GM18909 (cell line): ENCODE results near the gene HSBP1L1.

Source experiments
- ATAC-seq: cut with Tn5 transposase; IDR thresholded peaks from one replicate; pipeline ENCODE4 v1.9.1; 2021; ENCODE audit warnings: mild to moderate bottlenecking; ENCODE audit not compliant: unreplicated experiment, poor library complexity

Gene HSBP1L1

GRCh38 chr18:79944126-79944731 lies 20.2 kb upstream of the HSBP1L1 start:
- peak; percentile 62 for ATAC-seq

GRCh38 chr18:79944746-79945117 lies 19.7 kb upstream of the HSBP1L1 start:
- no peak for ATAC-seq

GRCh38 chr18:79945118-79946042 lies 19.1 kb upstream of the HSBP1L1 start:
- ATAC-seq: no peak

- no peak for ATAC-seq
Measured at GRCh38 chr18:79947054-79947755, 17.2 kb upstream of the HSBP1L1 start.

GRCh38 chr18:79947881-79948610 lies 16.4 kb upstream of the HSBP1L1 start:
- ATAC-seq: no peak

DNA sequence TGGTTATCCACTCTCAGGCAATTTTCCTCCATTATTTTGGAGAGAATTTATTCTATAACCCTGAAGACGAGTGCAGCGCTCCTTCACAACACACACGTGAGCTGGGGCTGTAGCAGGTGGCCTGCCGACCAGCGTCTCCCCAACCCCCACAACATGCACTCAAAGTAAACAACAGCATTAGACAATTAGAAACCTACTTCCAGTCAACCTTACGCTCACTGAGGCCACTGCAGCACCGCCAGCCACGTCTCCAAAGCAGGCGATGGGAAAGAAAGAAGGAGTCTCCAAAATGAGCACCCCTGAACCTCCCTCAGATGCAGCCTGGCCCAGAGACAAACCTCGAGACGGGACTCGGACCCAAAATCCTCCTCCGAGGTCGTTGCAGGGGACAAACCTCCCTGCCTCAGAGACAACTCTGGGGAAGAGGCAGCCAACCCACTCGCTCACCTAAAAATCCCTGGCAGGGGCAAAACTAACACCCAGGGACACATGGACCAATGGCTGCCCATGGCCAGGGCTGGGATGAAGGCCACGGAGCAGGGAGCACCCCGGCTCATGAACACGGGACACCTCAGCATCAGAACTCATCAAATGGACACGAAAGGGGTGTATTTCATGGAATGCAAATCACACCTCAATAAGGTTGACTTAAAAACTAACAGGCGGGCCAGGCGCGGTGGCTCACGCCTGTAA lies 15.6 kb upstream of the HSBP1L1 start:
- no peak for ATAC-seq

DNA sequence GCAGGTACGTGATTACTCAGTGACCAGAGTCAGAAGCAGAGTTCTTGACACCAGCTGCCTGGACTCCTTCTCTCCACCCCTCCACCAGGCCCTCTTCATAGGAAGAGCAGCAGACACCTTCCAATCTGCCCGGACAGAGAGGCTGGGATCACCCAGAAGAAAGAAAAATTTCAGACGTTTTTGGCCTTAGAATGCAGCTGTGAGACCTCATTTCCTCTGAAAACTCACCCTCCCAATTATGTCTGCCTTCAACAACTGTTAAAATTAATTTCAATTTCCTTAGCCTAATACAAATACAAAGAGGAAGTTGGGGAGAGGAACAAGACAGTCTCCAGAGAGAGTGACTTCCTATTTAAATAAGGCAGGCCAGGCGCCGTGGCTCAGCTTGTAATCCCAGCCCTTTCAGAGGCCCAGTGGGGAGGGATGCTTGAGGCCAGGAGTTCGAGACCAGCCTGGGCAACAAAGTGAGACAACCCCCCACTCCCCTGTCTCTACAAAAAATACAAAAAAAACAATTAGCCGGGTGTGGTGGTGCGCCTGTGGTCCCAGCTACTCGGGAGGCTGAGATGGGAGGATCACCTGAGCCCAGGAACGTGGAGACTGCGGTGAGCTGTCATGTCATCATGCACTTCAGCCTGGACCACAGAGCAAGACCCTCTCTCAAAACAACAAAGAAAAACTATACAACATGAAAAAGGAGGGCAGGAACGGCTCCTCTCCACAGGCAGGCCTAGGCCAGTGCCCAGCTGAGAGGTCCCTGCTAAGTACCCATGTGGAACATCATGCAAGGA lies 14.6 kb upstream of the HSBP1L1 start:
- no peak for ATAC-seq

GRCh38 chr18:79950515-79951341 lies 13.7 kb upstream of the HSBP1L1 start:
- peak; percentile 23 for ATAC-seq

DNA sequence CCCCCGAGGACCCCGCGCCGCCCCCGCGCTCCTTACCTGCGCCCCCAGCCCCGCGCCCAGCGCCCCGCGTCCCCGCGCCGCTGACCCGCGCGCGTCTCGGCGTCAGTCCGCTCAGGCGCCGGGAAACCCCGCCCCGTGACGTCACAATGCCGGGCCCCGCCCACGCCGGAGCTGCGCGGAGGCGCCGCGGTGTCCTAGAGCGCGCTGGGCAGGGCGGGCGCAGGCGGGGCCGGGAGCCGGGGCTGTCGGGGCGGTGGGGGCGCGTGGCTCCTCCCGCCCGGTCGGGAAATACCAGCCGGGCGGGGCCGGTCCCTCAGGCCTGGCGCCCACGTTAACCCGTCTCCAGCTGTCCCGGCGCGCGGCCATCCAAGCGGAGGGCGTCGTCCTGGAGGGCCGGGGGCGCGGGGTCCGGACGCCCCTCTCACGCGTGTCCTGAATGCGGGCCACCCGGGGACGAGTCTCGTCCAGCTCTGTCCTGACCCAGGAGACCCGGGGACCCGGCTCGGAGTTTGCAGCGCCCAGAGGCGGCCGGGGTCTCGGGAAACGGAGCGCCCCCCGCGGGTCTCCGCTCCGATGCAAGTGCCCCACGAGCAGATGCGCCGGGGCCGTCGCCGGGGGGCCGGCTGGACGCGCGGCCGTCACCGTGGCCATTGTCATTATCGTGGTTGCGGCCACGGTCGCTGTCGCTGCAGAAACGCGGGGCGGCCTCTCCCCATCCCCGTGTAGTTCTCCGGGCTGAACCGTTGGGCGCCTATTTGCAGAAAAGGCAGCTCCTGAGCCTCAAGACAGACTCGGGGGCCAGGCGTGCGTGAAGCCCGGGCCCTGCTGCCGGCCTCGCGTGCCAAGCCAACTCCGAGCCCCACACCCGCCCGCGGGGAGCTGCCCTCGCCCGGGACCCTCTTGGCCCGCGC lies 12.6 kb upstream of the HSBP1L1 start, which contains the start of gene SLC66A2:
TSS of gene SLC66A2 (minus strand) at position 109 of the 911 bp plus-strand sequence. CDS start 727 bp downstream, outside the sequence.
- peak; percentile 85 for ATAC-seq

DNA sequence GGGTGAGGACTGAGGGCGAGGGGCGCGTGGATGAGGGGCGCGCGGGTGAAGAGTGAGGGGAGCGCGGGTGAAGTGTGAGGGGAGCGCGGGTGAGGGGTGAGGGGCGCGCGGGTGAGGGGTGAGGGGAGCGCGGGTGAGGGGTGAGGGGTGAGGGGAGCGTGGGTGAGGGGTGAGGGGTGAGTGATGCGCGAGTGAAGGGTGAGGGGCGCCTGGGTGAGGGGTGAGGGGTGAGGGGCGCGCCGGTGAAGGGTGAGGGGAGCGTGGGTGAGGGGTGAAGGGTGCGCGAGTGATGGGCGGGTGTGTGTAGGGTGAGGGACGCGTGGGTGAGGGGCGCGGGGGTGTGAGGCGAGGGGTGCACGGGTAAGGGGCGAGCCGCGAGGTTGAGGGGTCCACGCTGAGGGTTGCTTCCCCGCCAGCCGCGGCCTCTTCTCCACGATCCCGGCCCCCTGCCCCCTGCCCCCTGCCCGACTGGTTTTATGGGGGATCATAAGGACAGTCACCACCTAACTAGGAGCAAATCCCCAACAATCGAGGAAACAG lies 11.9 kb upstream of the HSBP1L1 start:
- no peak for ATAC-seq

- no peak for ATAC-seq
Measured at GRCh38 chr18:79952996-79953559, 11.4 kb upstream of the HSBP1L1 start.

DNA sequence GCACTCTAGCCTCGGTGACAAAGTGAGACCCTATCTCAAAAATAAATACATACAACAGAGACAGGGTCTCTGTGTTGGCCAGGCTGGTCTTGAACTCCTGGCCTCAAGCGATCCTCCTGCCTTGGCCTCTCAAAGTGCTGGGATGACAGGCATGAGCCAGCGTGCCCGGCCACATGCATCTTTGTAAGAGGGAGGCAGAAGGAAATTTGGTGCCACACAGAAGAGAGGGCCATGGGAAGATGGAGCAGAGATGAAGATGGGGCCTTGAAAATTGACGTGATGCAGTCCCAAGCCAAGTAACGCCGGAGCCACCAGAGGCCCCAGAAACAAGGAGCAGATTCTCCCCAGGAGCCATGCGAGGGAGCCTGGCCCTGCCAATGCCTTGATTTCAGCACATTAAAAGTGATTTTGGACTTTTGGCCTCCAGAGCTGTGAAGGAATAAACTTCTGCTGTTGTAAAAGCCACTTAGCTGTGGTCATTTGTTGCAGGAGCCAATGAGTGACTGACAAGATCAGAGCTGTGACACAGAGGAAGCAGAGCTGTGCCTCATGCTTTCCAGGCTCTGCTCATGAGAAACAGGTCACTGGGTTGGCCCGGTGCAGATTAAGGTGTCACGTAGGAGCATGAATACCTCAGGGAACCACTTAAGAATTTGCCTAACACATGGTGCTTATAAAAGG lies 10.3 kb upstream of the HSBP1L1 start:
- ATAC-seq: no peak

DNA sequence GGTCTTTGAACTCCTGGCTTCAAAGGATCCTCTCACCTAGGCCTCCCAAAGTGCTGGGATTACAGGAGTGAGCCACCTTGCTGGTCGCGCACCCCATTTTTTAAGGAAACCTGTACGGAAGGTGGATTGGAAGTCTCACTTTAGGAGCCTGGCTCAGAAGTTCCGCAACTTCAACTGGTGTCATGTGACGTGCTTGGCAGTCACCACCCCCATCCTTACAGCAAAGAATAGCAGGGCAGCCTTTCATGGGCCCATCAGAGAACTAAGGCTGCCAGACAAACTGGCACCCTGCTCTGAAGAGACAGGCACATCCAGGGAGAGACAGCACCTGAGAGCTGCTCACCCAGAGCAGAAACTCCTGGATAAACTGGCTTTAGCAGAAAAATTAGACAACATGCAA lies 9.7 kb upstream of the HSBP1L1 start:
- ATAC-seq: no peak

DNA sequence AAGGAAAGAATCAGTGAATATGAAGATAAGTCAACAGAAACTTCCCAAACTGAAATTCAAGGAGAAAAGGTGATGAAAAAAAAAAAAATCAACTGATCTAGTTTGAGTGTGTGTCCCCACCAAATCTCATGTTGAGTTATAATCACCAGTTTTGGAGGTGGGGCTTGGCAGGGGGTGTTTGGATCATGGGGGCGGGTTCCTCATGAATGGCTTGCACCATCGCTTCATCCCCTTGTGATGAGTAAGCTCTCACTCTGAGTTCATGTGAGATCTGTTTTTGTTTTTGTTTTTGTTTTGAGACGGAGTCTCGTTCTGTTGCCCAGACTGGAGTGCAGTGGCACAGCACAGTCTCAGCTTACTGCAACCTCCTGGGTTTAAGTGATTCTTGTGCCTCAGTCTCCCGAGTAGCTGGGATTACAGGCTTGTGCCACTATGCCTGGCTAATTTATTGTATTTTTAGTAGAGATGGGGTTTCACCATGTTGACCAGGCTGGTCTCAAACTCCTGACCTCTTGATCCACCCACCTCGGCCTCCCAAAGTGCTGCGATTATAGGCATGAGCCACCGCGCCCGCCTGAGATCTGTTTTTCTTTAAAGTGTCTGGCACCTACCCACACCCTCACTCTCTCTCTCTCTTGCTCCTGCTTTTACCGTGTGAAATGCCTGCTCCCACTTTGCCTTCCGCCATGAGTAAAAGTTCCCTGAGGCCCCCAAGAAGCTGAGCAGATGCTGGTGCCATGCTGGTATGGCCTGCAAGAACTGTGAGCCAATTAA lies 9.0 kb upstream of the HSBP1L1 start:
- no peak for ATAC-seq

- ATAC-seq: no peak
Measured at GRCh38 chr18:79956276-79956675, 8.2 kb upstream of the HSBP1L1 start.
